BE2C (cell line): ENCODE data around the gene TP53TG5.

Experiments
- DNase-seq: peaks from one replicate; pipeline ENCODE4 v3.0.0-alpha.2; 2020
- H3K27me3 ChIP-seq: fragments of 250-450 bp; sonication (Bioruptor Pico); 2 replicates; pipeline ENCODE4 v1.5.1; 2020; ENCODE audit warnings: mild to moderate bottlenecking
- H3K36me3 ChIP-seq: fragments of 250-450 bp; sonication (Bioruptor Pico); 2 replicates; pipeline ENCODE4 v1.5.1; 2020; ENCODE audit warnings: mild to moderate bottlenecking
- H3K4me1 ChIP-seq: fragments of 250-450 bp; sonication (Bioruptor Pico); 2 replicates; pipeline ENCODE4 v1.5.1; 2020
- H3K4me3 ChIP-seq: 2 replicates; pipeline ENCODE4 v1.5.1; 2011; ENCODE audit warnings: low read depth, low read length
- H3K9me3 ChIP-seq: fragments of 250-450 bp; sonication (Bioruptor Pico); 2 replicates; pipeline ENCODE4 v1.5.1; 2020
- CTCF ChIP-seq: IDR thresholded peaks from 2 replicates; pipeline ENCODE4 v1.5.1; 2012; ENCODE audit warnings: mild to moderate bottlenecking, low read depth, low read length

Gene TP53TG5

DNA sequence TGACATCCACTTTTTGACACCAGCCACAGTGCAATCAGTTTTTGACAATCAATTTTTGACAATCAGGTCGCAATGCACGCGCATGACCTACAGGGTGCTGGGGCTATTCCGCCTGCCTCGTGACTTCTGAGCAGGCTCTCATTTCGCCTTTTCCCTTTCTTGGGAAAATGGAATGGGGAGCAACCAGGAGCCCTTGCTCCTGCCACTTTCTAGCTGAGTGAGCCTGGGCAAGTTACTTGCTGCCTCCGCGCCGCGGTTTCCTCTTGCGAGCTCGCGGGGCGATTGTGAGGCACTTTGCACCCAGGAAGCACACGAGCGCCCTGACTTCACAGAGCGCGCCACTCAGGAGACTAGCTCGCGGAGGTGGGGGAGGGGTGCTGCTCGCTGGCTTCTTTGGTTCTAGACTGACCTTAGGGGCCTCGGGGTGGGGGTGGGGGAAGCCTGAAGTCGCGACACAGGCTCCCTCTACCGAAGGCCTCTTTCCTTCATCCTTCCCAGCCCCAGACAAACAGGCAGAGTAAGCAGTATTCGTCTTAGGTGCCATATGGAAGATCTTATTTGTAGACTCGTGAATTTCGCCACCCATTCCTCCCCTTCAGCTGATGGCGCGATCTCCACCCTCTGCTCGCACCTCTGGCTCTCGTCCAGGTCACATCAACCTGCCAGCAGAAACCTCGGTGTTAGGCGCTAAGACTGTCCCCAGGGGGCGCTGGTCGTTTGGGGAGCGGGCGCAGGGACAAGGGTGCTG is 4.6 kb downstream of the TP53TG5 start:
- H3K4me3 ChIP-seq: peak overlapping the region; percentile 65
- peak; percentile 90 for DNase-seq
- TF ChIP-seq CTCF: peak; percentile 91
- no peaks in the 10 kb centered on the region for H3K9me3 ChIP-seq
- H3K27me3 ChIP-seq: no peaks in the 10 kb centered on the region
- no peaks in the 10 kb centered on the region for H3K4me1 ChIP-seq
- H3K36me3 ChIP-seq: peaks cover 2% of the 10 kb centered on the region; the same call in 1 of the 2 replicates

DNA sequence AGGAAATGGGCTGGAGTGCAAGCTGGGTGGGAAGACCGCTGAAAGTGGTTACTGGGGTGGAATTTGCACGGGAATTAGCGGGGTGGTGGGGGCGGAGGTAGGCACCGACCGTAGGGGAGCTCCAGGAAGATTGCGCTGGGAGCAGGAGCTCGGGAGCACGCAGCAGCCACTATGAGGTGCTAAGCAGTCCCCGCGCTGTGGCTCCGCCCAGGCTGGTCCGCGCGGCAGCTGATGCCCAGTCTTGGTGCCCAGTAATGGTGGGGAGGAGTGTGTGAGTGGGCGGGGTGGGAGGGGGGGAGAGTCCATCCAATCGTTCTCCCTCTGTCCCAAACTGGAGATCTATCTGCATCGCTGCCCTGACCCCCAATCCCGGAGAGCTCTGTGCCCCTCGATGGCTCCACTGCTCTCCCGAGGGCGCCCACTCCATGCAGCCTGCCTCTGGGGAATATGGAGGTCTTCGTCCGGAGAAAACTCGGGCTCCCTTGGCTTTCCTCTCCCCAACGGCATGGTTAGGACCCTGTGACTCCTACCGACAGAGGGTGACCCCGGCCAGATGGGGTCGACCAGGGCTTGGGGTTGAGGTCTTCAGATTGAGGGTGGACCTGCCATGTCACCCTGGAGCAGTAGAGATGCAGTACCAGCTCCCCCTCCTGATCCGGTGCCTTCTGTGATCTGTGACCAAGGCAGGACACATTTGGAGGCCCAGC is 5.3 kb downstream of the TP53TG5 start:
- H3K27me3 ChIP-seq: no peaks in the 10 kb centered on the region
- H3K4me3 ChIP-seq: peak overlapping the region; percentile 65
- TF ChIP-seq CTCF: no peak
- H3K9me3 ChIP-seq: no peaks in the 10 kb centered on the region
- no peaks in the 10 kb centered on the region for H3K4me1 ChIP-seq
- peaks cover 5% of the 10 kb centered on the region; the same call in 1 of the 2 replicates for H3K36me3 ChIP-seq
- peak; percentile 35 for DNase-seq

DNA sequence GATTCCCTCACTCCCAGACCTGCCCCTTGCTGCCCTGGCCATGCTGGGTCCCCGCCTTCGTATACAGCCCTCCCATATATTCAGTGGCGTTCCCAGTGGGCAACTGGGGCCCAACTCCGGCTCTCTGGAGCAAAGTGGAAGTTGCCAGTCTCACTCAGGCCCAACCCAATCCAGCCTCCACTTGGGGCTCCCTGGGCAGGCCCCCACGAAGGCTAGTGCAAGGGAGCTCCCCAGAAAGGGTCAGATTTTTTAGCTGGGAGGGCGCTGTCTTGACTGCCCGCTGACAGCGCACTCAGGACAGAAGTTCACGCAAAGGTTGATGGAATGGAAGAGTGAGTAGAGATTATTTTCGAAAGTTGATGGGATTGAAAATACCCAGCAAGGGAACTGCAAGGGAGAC is 5.9 kb downstream of the TP53TG5 start:
- Histone ChIP-seq H3K4me1 (no peaks in the 10 kb centered on the region), H3K9me3 (no peaks in the 10 kb centered on the region), H3K4me3 (no peak overlapping the region), H3K36me3 (peaks cover 5% of the 10 kb centered on the region), H3K27me3 (no peaks in the 10 kb centered on the region)
- TF ChIP-seq CTCF: no peak
- no peak for DNase-seq

- Histone ChIP-seq H3K4me3 (no peak overlapping the region), H3K36me3 (peaks cover 10% of the 10 kb centered on the region), H3K27me3 (no peaks in the 10 kb centered on the region), H3K9me3 (no peaks in the 10 kb centered on the region), H3K4me1 (no peaks in the 10 kb centered on the region)
- no peak for TF ChIP-seq CTCF
- no peak for DNase-seq
These were observed 7.5 kb downstream of the TP53TG5 start for GRCh38 chr20:45370571-45371160.

DNA sequence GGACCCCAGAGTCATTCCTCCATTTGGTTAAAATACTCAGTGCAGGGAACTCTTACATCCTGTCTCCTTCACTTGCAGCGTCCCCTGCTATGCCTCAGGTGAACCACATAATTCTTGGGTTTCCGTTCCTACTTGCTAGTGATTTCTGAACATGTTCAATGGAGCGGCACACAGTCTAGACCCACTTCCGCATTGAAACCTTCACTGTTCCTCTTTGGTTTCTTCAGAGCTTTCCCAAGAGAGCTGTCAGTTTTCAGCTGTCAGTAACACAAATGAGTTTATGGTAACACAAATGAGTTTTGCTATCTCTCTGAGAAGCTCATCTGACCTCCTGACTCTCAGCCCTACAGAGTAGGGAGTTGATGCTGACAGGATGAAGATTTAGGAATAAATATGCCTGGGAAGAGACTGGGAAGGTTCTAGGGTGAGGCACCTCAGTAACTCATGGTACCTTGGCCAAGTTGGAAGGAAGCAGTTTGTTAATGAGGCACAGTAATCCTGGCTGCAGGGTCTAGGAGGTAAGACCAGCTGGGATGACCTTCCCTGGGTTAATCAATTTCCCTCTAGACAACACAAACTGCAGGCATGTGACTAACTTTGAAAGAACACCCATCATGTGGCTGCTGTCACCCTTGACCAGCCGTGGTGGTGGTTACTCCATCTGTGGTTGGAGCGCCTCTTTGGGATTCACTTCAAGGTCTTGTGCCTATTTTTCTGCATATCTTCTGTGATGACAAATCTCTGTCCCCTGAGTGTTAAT is 9.7 kb downstream of the TP53TG5 start:
- H3K4me3 ChIP-seq: no peak overlapping the region
- H3K9me3 ChIP-seq: no peaks in the 10 kb centered on the region
- H3K36me3 ChIP-seq: peaks cover 10% of the 10 kb centered on the region
- H3K27me3 ChIP-seq: no peaks in the 10 kb centered on the region
- H3K4me1 ChIP-seq: no peaks in the 10 kb centered on the region
- DNase-seq: no peak
- no peak for TF ChIP-seq CTCF
